NCI-H2227 (cell line): ENCODE data around the gene PCDH9.

ENCODE experiments used
- DNase-seq: peaks from one replicate; lab custom pipeline; 2025; ENCODE audit not compliant: unreplicated experiment; lab: John Stamatoyannopoulos, UW

The PCDH9 gene

GRCh38 chr13:66362485-66362884 is 867.7 kb downstream of the PCDH9 start:
- DNase-seq, result no peak

DNA sequence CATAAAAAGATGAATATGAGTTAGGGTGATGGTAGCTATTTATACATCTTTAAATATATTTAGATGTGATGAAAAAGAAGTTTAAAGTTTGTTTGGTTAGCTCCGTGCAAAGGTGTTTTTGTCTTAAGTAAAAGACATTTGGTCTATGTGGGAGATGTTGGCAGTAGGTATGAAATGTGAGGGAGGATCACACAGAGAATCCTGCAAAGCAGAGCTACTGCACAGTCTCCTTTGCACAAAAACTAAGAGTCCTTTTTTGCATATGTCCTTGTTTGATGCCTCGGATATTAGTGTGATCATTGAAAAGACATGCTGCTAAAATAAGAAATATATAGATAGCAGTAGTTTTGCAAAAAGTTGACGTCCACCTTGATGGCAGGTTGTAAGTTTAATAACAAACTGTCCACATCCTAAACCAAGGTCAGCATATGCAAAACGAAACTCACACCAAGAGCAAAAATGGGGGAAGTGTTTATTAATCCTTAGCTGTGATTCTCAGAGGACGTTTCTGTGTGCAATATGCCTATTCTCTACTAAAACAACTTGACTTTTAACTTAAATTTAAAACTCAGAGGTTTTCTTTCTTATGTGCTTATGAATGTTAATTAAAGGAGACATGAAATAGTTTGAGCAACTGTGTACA is 870.1 kb downstream of the PCDH9 start:
- DNase-seq, result no peak

DNA sequence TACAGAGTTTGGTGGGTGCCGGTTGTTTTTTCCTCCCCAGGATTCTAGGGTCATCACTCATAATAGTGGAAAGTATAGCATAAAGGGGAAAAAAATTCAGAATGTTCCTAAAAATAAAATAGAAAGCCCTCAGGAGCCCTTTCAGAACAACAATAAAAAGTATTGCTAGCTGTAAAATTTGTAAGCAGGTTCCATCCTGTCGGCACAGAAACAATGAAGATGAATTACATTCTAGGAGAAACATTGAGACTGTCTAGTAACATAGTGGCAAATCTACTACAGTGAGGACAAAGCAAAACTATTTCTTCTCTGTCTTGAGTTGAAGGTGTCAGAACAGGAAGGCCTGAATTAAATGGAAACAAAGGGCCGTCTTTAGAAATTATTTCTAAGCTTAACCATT is 870.7 kb downstream of the PCDH9 start:
- no peak for DNase-seq

- no peak for DNase-seq
Measured at GRCh38 chr13:66358564-66358963, 871.6 kb downstream of the PCDH9 start.

DNA sequence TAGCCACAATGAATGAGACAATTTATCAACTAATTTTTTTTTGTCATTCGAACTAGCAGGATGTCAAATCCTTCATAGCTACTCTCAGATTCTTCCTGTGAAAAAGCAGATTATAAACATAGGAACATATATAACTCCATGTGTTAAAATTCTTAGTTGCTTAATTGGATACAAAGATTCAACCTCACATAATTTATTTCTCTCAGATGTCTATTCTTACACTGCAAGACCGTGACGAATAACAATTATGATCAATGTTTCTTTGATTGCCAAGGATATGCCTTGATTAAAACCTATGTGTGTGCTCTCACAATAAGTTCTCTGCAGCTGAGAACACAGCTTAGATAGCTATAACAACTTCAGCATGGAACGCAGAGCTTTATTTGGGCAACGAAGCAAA is 872.7 kb downstream of the PCDH9 start:
- no peak for DNase-seq

GRCh38 chr13:66354879-66355751 is 875.0 kb downstream of the PCDH9 start:
- no peak for DNase-seq

DNA sequence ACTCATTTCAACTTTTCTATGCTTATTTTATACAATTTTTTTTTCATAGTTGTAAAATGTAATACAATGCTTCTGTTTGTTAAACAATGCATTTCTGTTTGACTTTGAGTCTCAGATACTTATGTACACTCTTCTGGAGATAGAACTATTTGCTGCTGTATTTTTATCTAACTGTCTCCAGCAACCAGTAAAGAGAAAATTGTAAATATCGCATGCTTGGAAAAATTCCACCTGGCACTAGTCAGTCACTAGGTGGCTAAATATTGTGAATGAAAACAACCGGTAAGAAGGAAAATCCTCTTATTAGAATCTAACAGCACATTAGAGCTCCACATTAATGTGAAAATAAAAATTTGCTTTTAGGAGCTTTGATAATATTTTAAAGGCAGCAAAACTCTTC is 876.5 kb downstream of the PCDH9 start:
- no peak for DNase-seq

DNA sequence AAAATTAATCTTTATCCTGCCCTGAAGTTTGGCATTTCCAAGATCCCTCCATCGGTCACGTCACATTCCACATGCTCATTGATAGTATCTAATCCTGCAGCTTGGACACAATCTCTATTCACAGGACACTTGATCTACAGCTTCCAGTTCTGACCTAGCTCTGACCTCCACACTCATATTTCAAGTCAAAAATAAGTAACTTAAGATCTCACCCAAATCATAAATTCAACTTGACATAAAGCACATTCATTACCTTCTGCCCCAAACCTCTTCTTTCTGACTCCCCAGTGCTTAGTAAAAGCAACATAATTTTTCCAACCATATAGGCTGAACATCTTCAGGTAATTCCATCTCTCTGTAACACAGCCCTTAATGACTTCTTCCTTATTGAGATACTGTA is 880.2 kb downstream of the PCDH9 start:
- DNase-seq, result no peak

DNA sequence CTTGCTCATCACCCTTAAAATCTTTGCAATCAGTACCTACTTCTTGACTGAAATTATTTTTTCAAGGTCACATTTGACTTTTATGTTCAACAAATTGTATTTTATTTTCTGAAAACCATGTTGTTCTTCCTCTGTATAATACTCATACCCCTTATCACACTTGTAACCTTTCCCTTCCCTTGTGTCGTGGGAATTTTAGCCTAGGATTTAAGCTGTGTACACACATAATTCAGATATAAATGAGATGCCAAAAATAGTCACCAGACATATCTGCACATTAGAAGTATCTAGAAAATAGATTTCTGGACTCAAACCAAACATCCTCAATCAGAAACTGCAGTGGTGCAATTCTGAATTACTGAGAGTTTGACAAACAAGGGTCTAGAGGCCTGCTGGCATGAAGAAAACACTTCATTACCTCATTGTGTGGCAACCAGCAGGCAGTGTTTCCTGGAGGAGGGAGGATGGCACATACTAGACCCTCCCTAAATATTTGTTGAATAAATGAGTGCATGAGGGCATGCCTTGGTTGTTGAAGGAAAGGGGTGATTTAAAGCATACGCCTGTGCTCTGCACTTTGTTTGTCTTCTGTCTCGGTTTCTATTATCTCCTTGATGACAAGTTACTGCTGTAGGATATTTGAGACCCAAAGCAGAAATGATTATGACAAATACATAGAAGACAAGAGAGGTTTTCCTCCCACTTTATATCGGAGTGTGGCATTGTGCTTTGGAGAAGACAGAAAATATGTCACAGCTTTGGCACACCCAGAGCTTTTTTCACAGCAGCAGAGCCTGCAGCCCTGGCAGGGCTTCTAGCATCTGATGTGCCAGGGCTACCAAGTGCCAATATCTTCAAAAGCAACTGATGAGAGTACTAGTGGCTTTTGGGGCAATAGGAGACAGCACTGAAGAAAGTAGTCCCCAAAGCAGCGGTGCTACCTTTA is 881.1 kb downstream of the PCDH9 start:
- DNase-seq, result peak; percentile 2

- DNase-seq, result peak; percentile 55
Measured at GRCh38 chr13:66347486-66348117, 882.5 kb downstream of the PCDH9 start.

DNA sequence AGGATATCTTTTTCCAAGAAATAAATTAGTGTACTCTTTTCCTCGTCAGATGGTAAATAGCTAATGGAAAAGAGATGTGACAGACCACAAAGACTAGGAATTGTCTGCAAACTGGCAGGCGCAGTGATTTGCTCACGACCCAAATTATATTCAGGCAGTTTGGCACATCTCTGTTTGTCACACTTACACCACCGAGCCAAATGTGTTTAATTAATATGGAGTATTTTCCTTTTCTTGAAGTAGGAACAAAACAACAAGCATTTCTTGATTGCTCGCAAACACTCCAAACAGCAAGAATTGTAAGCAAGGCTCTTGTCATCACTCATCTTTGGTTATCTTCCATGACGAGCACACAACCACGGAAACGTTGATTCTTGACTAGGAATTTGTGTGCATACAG is 884.2 kb downstream of the PCDH9 start:
- DNase-seq, result no peak

- DNase-seq, result no peak
Measured at GRCh38 chr13:66345518-66345810, 884.7 kb downstream of the PCDH9 start.

GRCh38 chr13:66344805-66345517 is 885.2 kb downstream of the PCDH9 start:
- no peak for DNase-seq

DNA sequence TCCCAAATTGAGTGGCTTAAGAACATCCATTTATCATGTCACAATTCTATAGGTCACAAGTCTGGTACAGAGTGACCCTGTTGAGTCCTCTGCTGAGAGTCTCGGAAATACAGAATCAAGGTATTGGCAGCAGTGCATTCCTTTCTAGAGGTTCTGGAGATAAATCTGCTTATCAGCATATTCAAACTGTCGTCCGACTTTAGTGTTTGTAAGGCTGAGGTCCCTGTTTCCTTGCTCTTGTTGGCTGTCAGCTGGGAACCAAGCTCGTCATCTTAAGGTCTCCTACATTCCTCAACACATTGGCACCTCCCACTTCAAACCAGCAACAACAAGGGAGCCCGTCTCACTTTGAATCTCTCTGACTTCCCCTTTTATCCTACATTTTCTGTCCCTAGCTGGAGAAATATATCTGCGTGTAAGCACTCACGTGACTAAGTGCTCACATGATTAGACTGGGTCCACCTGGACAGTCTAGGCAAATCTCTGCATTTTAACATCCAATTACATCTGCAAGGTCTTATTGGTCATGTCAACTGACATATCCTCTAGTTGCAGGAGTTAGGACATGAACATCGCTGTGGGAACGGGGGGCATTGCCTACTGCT is 886.8 kb downstream of the PCDH9 start:
- no peak for DNase-seq

DNA sequence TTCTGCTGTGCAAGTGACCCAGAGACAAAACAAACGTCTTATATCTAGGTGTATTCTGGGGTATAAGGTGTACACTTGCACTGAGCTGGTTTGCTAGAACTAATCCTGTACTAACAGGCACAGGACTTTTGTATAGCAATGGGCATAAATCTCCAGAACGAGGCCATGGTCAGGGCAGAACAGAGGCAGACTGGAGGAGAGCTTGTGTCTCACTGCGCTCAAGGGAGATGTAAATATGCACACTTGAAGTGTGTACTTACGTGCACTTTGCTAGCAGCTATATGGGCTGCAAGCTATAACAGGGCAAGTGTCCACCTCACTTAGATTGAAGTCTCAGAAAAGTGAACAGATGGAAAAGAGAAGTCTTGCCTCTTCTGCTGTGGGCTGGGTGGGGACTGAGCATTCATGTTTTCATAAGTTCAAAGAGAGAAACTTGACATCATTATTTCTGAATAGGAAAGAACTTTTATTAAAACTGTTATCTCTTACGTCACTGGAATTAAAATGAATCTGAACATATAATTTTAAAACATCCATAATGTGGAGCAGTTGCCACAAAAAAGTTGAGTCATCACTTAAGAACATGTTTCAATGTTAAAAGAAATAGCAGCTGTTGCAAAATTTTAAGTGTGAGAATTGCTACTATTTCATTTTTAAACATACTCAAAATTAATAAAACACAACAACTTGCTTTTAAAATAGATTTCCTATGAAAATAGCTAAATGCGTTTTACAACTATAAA is 888.3 kb downstream of the PCDH9 start:
- DNase-seq, result no peak

DNA sequence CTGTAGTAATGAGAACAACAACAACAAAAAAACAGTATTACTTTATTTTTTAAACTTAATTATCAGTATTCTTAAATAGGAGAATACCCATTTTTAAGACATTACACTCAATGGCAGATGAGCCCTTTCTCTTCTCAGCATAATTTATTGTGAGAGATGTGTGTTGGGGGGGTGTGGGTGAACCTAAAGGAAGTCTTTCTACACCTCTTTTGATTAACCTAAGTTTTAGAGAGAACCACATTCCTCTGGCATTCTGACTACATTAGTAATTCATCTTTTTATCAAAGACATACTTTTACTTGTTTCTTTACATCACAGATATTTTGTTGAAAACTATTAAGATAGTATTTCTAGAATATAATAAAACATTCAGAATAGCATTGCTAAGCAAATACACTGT is 890.9 kb downstream of the PCDH9 start:
- no peak for DNase-seq

DNA sequence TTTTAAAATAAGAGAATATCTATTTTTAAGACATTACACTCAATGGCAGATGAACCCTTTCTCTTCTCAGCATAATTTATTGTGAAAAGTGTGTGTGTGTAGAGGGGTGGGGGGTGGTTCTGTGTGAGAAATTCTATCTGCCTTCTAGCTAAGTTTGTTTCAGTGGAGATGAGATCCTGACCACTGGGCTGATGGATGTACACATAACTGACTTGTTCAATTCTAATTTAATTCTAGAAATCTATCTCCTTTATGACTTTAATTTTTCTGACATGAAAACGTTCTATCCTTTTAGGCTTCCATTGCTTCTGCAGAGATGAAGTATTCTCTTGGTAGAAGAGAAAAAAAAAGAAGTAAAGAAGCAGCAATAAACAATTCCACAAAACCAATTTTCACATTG is 891.6 kb downstream of the PCDH9 start:
- no peak for DNase-seq

DNA sequence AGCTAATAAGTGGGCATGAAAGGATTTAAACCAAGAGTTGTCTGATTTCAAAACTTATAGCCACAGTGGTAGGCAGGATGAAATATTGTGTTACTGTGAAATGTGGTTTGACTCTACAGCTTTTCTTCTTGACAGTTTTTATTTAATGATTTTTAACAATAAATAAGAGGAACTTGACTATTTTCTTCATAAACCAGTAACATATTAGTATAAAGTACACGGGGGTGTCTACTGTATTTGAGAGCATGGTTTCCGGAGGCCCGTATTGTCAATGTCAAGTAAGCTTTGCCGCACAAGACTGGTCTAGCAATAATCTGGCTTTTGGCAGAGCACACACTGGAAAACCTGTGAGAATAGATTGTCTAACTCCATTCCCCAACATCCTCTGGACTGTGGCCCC is 894.5 kb downstream of the PCDH9 start:
- no peak for DNase-seq

GRCh38 chr13:66329988-66330451 is 900.1 kb downstream of the PCDH9 start:
- DNase-seq, result no peak
